H1 (cell line): ENCODE measurements around the gene FARSB.

Source experiments
- BRCA1 ChIP-seq: IDR thresholded peaks from 2 replicates; pipeline ENCODE4 v1.6.1; 2012; ENCODE audit warnings: low read depth, low read length, improper control_type of control experiment
- CBX8 ChIP-seq: fragments of 300-800, 300-1000 bp; sonication (generic); IDR thresholded peaks from 2 replicates; pipeline ENCODE4 v1.7.1; 2016; ENCODE audit warnings: low read depth, low read length, borderline replicate concordance
- EP300 ChIP-seq, 2 experiments: IDR thresholded peaks; 1 replicate in 1 of 2; 2 replicates in 1 of 2; pipeline ENCODE4 v1.6.1; 2011 to 2012; ENCODE audit warnings: low read depth in 2 of 2, low read length in 2 of 2, mild to moderate bottlenecking in 2 of 2, borderline replicate concordance in 1 of 2, inconsistent platforms in 1 of 2, moderate library complexity in 1 of 2
- EZH2 ChIP-seq: fragments of 200-600 bp; sonication (generic); IDR thresholded peaks from 2 replicates; pipeline ENCODE4 v1.7.1; 2012; ENCODE audit warnings: low read depth, mild to moderate bottlenecking, moderate library complexity, low read length, inconsistent platforms; ENCODE audit not compliant: severe bottlenecking
- HDAC6 ChIP-seq: IDR thresholded peaks from one replicate; pipeline ENCODE4 v1.7.1; 2012; ENCODE audit warnings: low read depth, mild to moderate bottlenecking, inconsistent platforms, low read length, moderate library complexity
- PHF8 ChIP-seq: fragments of 200-600 bp; sonication (generic); conservative IDR thresholded peaks from 2 replicates; pipeline ENCODE4 v1.7.1; 2012; ENCODE audit warnings: low read depth, mild to moderate bottlenecking, inconsistent platforms, low read length, moderate library complexity
- POLR2A ChIP-seq, 2 experiments: IDR thresholded peaks; 1 replicate in 1 of 2; 2 replicates in 1 of 2; pipeline ENCODE4 v1.6.1; 2011; ENCODE audit warnings: low read depth in 2 of 2, low read length in 2 of 2, mild to moderate bottlenecking in 2 of 2; ENCODE audit errors: control extremely low read depth in 1 of 2
- RFX5 ChIP-seq: IDR thresholded peaks from 2 replicates; pipeline ENCODE4 v1.6.1; 2011; ENCODE audit warnings: low read depth, low read length, improper control_type of control experiment, borderline replicate concordance
- SP1 ChIP-seq: IDR thresholded peaks from 2 replicates; pipeline ENCODE4 v1.6.1; 2011; ENCODE audit warnings: low read depth, low read length
- TAF1 ChIP-seq: IDR thresholded peaks from 2 replicates; pipeline ENCODE4 v1.6.1; 2011; ENCODE audit warnings: mild to moderate bottlenecking, low read depth, low read length
- TCF12 ChIP-seq: IDR thresholded peaks from 2 replicates; pipeline ENCODE4 v1.6.1; 2011; ENCODE audit warnings: low read depth, mild to moderate bottlenecking, low read length
- YY1 ChIP-seq: IDR thresholded peaks from 2 replicates; pipeline ENCODE4 v1.6.1; 2011; ENCODE audit warnings: low read depth, mild to moderate bottlenecking, low read length
- TF ChIP-seq, protein P1 (sequence below), 3 experiments: IDR thresholded peaks; 1 replicate in 2 of 3; 2 replicates in 1 of 3; pipeline versions ENCODE4 v1.5.1 to v1.6.1; 2011; ENCODE audit warnings: low read length in 3 of 3, mild to moderate bottlenecking in 3 of 3, inconsistent platforms in 2 of 3, low read depth in 1 of 3, moderate library complexity in 1 of 3; ENCODE audit not compliant: insufficient read depth in 1 of 3; ENCODE audit errors: control extremely low read depth in 1 of 3
- TF ChIP-seq, protein P2 (sequence below): IDR thresholded peaks from 2 replicates; pipeline ENCODE4 v1.6.1; 2011; ENCODE audit warnings: low read length, improper control_type of control experiment

DNA sequence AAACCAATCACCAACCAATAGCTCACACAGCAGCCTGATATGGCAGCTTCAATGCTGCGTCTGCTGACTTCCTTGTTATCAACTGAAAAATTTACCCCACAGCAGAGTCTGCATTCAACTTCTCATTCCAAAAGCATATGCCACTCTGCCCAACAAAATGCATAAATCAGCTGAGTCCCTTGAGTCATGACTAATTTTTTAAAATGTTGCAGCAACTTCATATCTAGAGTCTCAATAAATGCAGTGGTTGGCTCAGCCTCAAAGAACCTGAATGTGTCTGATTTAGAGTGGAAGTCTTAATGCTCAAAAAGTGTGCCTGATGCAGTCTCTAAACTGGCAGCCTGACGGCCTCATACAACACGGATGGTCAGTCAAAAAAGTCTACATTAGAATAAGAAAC, 46.5 kb downstream of the FARSB start:
- TF ChIP-seq BRCA1 (no peak), TCF12 (no peak), RFX5 (no peak), POLR2A (IDR thresholded peaks at IDR 0.05; ENCODE audit: control extremely low read depth in 1 of 2, low read depth in 2 of 2, low read length in 2 of 2) (no peak), EP300 (IDR thresholded peaks at IDR 0.05; ENCODE audit: borderline replicate concordance in 1 of 2, low read depth in 2 of 2, low read length in 2 of 2) (no peak), PHF8 (no peak), CBX8 (no peak), YY1 (no peak), SP1 (no peak), TAF1 (no peak), HDAC6 (no peak), EZH2 (no peak)
- TF ChIP-seq, protein P1, sequence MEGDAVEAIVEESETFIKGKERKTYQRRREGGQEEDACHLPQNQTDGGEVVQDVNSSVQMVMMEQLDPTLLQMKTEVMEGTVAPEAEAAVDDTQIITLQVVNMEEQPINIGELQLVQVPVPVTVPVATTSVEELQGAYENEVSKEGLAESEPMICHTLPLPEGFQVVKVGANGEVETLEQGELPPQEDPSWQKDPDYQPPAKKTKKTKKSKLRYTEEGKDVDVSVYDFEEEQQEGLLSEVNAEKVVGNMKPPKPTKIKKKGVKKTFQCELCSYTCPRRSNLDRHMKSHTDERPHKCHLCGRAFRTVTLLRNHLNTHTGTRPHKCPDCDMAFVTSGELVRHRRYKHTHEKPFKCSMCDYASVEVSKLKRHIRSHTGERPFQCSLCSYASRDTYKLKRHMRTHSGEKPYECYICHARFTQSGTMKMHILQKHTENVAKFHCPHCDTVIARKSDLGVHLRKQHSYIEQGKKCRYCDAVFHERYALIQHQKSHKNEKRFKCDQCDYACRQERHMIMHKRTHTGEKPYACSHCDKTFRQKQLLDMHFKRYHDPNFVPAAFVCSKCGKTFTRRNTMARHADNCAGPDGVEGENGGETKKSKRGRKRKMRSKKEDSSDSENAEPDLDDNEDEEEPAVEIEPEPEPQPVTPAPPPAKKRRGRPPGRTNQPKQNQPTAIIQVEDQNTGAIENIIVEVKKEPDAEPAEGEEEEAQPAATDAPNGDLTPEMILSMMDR (IDR thresholded peaks at IDR 0.05; ENCODE audit: control extremely low read depth in 1 of 3, insufficient read depth in 1 of 3, low read depth in 1 of 3, low read length in 3 of 3) = no peak
- TF ChIP-seq, protein P2, sequence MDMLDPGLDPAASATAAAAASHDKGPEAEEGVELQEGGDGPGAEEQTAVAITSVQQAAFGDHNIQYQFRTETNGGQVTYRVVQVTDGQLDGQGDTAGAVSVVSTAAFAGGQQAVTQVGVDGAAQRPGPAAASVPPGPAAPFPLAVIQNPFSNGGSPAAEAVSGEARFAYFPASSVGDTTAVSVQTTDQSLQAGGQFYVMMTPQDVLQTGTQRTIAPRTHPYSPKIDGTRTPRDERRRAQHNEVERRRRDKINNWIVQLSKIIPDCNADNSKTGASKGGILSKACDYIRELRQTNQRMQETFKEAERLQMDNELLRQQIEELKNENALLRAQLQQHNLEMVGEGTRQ = no peak
